HG03565 (cell line): ENCODE measurements around the gene CNPPD1.
A peak's percentile ranks its signal among the peaks of the same experiment; 100 is the strongest.

Experiments used
- ATAC-seq: cut with Tn5 transposase; IDR thresholded peaks from one replicate; pipeline ENCODE4 v1.9.1; 2021; ENCODE audit warnings: mild to moderate bottlenecking, moderate library complexity; ENCODE audit not compliant: unreplicated experiment

Gene CNPPD1

GRCh38 chr2:219163156-219163555 lies 13.6 kb downstream of the CNPPD1 start:
- ATAC-seq, result no peak

GRCh38 chr2:219161097-219161496 lies 15.6 kb downstream of the CNPPD1 start:
- no peak for ATAC-seq

- ATAC-seq, result peak; percentile 72
Measured at GRCh38 chr2:219160186-219161017, 16.3 kb downstream of the CNPPD1 start, which contains the start of gene NHEJ1. NHEJ1 (minus strand) TSS chr2:219160815; CDS start chr2:219158362, 2,453 bp downstream.

- no peak for ATAC-seq
Measured at GRCh38 chr2:219159771-219160185, 16.9 kb downstream of the CNPPD1 start.

- no peak for ATAC-seq
Measured at GRCh38 chr2:219158586-219158985, 18.1 kb downstream of the CNPPD1 start.

GRCh38 chr2:219158025-219158424 lies 18.7 kb downstream of the CNPPD1 start:
- ATAC-seq, result no peak

GRCh38 chr2:219157396-219157795 lies 19.3 kb downstream of the CNPPD1 start:
- no peak for ATAC-seq

- no peak for ATAC-seq
Measured at GRCh38 chr2:219155054-219155644, 21.6 kb downstream of the CNPPD1 start.

- ATAC-seq, result no peak
Measured at GRCh38 chr2:219149667-219150066, 27.1 kb downstream of the CNPPD1 start.

- no peak for ATAC-seq
Measured at GRCh38 chr2:219142329-219142728, 34.4 kb downstream of the CNPPD1 start.

GRCh38 chr2:219140722-219141121 lies 36.0 kb downstream of the CNPPD1 start:
- no peak for ATAC-seq

GRCh38 chr2:219133976-219134375 lies 42.7 kb downstream of the CNPPD1 start:
- ATAC-seq, result no peak

- ATAC-seq, result no peak
Measured at GRCh38 chr2:219131744-219132143, 45.0 kb downstream of the CNPPD1 start.

- no peak for ATAC-seq
Measured at GRCh38 chr2:219131327-219131726, 45.4 kb downstream of the CNPPD1 start.

GRCh38 chr2:219129589-219129988 lies 47.1 kb downstream of the CNPPD1 start:
- no peak for ATAC-seq

- ATAC-seq, result no peak
Measured at GRCh38 chr2:219128396-219128795, 48.3 kb downstream of the CNPPD1 start.

GRCh38 chr2:219127037-219127635 lies 49.6 kb downstream of the CNPPD1 start:
- no peak for ATAC-seq

- no peak for ATAC-seq
Measured at GRCh38 chr2:219126555-219126954, 50.2 kb downstream of the CNPPD1 start.

- no peak for ATAC-seq
Measured at GRCh38 chr2:219125886-219126270, 50.8 kb downstream of the CNPPD1 start.

GRCh38 chr2:219125225-219125885 lies 51.4 kb downstream of the CNPPD1 start:
- ATAC-seq, result no peak

- no peak for ATAC-seq
Measured at GRCh38 chr2:219124381-219125110, 52.2 kb downstream of the CNPPD1 start.
